ENCODE results near the gene EPB41L5.

DNA sequence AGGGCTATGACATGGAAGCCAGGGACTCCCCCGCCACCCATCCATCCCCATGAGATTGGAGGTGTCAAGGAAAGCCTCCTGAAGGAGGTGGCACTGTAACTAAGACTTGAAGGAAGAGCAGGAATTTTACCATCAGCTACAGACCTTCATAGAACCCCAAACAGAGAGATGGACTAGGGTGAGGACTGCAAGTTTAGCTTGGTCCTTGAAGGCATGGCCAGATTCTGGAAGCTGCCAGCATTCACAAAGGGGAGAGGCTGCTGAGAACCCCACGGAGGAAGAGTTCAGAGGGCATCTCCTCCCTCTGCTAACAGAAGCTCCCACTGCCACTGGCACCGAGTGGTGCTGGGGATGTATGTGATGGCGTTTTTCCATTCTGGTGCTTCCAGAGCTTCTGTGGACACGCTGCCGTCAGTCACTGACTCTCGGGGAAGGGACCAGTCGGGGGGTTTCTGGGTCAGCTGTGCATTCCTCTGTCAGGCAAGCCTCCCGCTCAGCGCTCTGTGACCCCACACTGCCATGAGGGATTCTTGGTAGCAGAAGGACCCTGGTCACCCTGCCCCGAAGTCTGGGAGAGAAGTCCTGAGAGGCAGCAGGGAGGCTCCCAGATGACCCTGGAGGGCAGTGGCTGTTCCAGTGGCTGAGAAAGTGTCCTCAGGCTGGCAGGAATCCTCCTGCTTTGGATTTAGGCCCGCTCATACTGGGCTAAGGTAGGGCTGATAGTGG is 192.2 kb downstream of the EPB41L5 start:
- TF ChIP-seq CTCF (IDR thresholded peaks at IDR 0.05; ENCODE audit: low read length), result no peak
- TF ChIP-seq EZH2 (IDR thresholded peaks at IDR 0.05; ENCODE audit: borderline replicate concordance, low read length), result no peak
